ENCODE results near the gene TMEM123. TPM values are rescaled to one million over a fixed set of nuclear protein-coding genes. Genes with fewer than 3 reads are reported as not detected.

Gene TMEM123
- total RNA-seq, 1 donor from 2014 or later: 168 TPM

DNA sequence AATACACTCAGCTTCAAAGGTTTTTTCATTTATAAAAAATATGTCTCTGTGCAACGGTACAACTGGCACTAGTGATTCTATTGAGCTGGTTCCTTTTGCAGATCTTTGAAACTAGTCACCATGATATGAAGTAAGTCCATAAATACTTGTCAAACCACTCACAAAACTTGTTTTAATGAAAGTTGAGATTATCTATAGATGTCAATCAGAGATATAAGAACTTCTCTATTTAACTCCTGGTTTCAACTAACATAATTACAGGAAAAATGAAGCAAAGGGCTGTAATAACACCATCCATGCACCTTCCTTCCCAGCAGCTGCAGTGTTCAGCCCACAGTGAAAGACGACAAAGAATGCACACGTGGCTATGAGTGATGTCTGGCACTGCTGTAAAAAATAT, 44.7 kb downstream of the TMEM123 start:
- DNase-seq (ENCODE audit: low read depth): no peak
- H3K27me3 ChIP-seq (ENCODE audit: control insufficient read depth, insufficient read depth, low read length): no peaks in the 10 kb centered on the region
- H3K4me3 ChIP-seq (ENCODE audit: low read depth, low read length): no peak overlapping the region
- TF ChIP-seq, protein P1, sequence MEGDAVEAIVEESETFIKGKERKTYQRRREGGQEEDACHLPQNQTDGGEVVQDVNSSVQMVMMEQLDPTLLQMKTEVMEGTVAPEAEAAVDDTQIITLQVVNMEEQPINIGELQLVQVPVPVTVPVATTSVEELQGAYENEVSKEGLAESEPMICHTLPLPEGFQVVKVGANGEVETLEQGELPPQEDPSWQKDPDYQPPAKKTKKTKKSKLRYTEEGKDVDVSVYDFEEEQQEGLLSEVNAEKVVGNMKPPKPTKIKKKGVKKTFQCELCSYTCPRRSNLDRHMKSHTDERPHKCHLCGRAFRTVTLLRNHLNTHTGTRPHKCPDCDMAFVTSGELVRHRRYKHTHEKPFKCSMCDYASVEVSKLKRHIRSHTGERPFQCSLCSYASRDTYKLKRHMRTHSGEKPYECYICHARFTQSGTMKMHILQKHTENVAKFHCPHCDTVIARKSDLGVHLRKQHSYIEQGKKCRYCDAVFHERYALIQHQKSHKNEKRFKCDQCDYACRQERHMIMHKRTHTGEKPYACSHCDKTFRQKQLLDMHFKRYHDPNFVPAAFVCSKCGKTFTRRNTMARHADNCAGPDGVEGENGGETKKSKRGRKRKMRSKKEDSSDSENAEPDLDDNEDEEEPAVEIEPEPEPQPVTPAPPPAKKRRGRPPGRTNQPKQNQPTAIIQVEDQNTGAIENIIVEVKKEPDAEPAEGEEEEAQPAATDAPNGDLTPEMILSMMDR (IDR thresholded peaks at IDR 0.05; ENCODE audit: insufficient read depth, low read length, poor library complexity, severe bottlenecking): no peak
- H3K36me3 ChIP-seq (ENCODE audit: control insufficient read depth, insufficient read depth, low read length): no peaks in the 10 kb centered on the region

GRCh38 chr11:102406099-102406498, 46.5 kb downstream of the TMEM123 start:
- Histone ChIP-seq H3K4me3 (ENCODE audit: low read depth, low read length) (no peak overlapping the region), H3K36me3 (ENCODE audit: control insufficient read depth, insufficient read depth, low read length) (no peaks in the 10 kb centered on the region), H3K27me3 (ENCODE audit: control insufficient read depth, insufficient read depth, low read length) (no peaks in the 10 kb centered on the region)
- TF ChIP-seq, protein P1 (IDR thresholded peaks at IDR 0.05; ENCODE audit: insufficient read depth, low read length, poor library complexity, severe bottlenecking): no peak
- DNase-seq (ENCODE audit: low read depth): no peak

DNA sequence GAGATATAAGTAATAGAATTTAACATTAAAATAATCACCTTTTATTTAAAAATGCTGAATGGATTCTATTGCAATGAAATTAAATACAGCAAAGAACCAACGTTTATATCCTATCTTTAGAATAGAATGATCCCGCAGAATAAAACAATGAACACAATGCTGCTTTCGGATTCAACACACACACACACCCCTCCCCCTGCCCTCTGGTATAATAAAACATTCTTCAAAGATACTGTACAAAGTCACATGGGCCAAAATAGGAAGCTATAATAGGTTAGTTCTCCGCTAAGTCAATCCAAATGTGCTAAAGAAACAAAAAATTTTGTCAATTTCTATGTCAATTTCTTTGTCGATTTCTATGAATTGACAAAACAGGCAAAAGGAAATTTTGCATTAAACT, 47.1 kb downstream of the TMEM123 start:
- TF ChIP-seq, protein P1 (IDR thresholded peaks at IDR 0.05; ENCODE audit: insufficient read depth, low read length, poor library complexity, severe bottlenecking): no peak
- Histone ChIP-seq H3K4me3 (ENCODE audit: low read depth, low read length) (no peak overlapping the region), H3K27me3 (ENCODE audit: control insufficient read depth, insufficient read depth, low read length) (no peaks in the 10 kb centered on the region), H3K36me3 (ENCODE audit: control insufficient read depth, insufficient read depth, low read length) (no peaks in the 10 kb centered on the region)
- DNase-seq (ENCODE audit: low read depth): no peak

DNA sequence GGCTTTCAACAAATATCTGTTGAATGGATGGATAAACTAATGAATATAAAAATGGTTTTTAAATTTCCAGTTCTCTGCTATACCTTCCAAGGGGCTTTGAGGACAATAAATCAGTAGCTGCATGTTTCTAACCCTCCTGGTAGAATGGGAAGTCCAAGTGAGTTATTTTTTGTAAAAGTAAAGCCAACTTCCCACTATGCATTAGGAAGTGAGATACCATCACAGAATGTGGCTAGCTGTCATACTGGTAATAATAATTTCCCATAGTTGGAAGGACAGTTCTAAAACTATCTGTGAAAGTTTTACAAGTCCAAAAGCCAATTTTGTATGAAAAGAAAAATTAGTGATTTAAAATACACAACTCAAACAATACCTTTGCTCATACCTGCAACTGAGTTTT, 50.0 kb downstream of the TMEM123 start:
- Histone ChIP-seq H3K27me3 (ENCODE audit: control insufficient read depth, insufficient read depth, low read length) (no peaks in the 10 kb centered on the region), H3K4me3 (ENCODE audit: low read depth, low read length) (no peak overlapping the region), H3K36me3 (ENCODE audit: control insufficient read depth, insufficient read depth, low read length) (no peaks in the 10 kb centered on the region)
- DNase-seq (ENCODE audit: low read depth): no peak
- TF ChIP-seq, protein P1 (IDR thresholded peaks at IDR 0.05; ENCODE audit: insufficient read depth, low read length, poor library complexity, severe bottlenecking): no peak

DNA sequence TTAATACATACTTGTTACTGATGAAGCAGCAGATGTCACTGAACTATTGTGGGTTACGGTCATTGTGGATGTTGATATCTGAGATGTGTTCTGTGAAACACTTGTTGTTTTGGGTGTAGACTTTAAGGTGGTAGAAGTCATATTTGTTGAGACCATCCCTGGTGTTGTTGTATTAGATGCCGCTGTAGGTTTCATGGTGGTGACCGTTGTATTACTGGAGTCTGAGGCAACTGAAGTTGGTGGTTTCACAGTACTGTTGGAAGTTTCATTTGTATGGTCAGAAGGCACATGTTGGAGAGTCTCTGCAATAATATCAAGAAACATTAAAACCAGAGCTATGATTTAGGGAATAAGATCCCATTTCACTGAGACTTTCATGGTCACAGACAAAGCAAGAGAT, 50.7 kb downstream of the TMEM123 start:
- TF ChIP-seq, protein P1 (IDR thresholded peaks at IDR 0.05; ENCODE audit: insufficient read depth, low read length, poor library complexity, severe bottlenecking): no peak
- DNase-seq (ENCODE audit: low read depth): no peak
- Histone ChIP-seq H3K27me3 (ENCODE audit: control insufficient read depth, insufficient read depth, low read length) (no peaks in the 10 kb centered on the region), H3K4me3 (ENCODE audit: low read depth, low read length) (no peak overlapping the region), H3K36me3 (ENCODE audit: control insufficient read depth, insufficient read depth, low read length) (no peaks in the 10 kb centered on the region)

DNA sequence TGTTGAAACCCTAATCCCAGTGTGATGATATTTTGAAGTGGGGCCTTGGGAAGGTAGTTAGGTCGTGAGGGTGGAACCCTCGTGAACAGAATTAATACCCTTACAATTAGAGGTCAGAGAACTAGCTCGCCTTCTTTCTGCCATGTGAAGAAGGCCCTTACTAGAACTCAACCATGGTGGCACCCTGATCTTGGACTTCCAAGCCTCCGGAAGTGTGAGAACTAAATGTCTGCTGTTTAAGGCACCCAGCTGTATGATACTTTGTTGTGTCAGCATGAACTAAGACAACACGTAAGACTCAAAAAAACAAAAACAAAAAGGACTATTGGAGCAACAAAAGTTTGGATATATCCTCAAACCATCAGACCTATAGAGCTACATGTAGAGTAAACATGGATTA, 52.0 kb downstream of the TMEM123 start:
- TF ChIP-seq, protein P1 (IDR thresholded peaks at IDR 0.05; ENCODE audit: insufficient read depth, low read length, poor library complexity, severe bottlenecking): no peak
- H3K4me3 ChIP-seq (ENCODE audit: low read depth, low read length): no peak overlapping the region
- DNase-seq (ENCODE audit: low read depth): no peak
- H3K36me3 ChIP-seq (ENCODE audit: control insufficient read depth, insufficient read depth, low read length): no peaks in the 10 kb centered on the region
- H3K27me3 ChIP-seq (ENCODE audit: control insufficient read depth, insufficient read depth, low read length): no peaks in the 10 kb centered on the region
